WTC11 (cell line): ENCODE data around the gene NGB.

ENCODE experiments used
- FOXK1 ChIP-seq: sonication (generic); formaldehyde crosslinking; IDR thresholded peaks from 2 replicates; pipeline ENCODE4 v1.8.0; 2022; ENCODE audit warnings: mild to moderate bottlenecking, moderate library complexity, missing genetic modification reagents
- FOXP1 ChIP-seq: sonication (generic); formaldehyde crosslinking; IDR thresholded peaks from 2 replicates; pipeline ENCODE4 v1.8.0; 2022; ENCODE audit warnings: missing genetic modification reagents, mild to moderate bottlenecking, moderate library complexity, borderline replicate concordance
- MXD4 ChIP-seq: fragments of 250-450 bp; sonication (Bioruptor Pico); IDR thresholded peaks from 2 replicates; pipeline ENCODE4 v1.8.0; 2021; ENCODE audit warnings: mild to moderate bottlenecking, moderate library complexity, borderline replicate concordance
- ZNF232 ChIP-seq: sonication (generic); formaldehyde crosslinking; IDR thresholded peaks from 2 replicates; pipeline ENCODE4 v1.8.0; 2022; ENCODE audit warnings: mild to moderate bottlenecking, missing genetic modification reagents
- ZNF423 ChIP-seq: fragments of 250-450 bp; sonication (Bioruptor Pico); IDR thresholded peaks from 2 replicates; pipeline ENCODE4 v2.1.2; 2022; ENCODE audit warnings: mild to moderate bottlenecking, moderate library complexity
- TF ChIP-seq, protein P1 (sequence below): fragments of 200-600 bp; IDR thresholded peaks from 2 replicates; pipeline ENCODE4 v1.8.0; 2022; ENCODE audit warnings: antibody characterized with exemption
- TF ChIP-seq, protein P2 (sequence below): sonication (generic); formaldehyde crosslinking; IDR thresholded peaks from 2 replicates; pipeline ENCODE4 v1.8.1; 2022; ENCODE audit warnings: low read depth, missing genetic modification reagents, borderline replicate concordance
- TF ChIP-seq, protein P3 (sequence below): sonication (generic); formaldehyde crosslinking; IDR thresholded peaks from 2 replicates; pipeline ENCODE4 v1.8.0; 2022; ENCODE audit warnings: mild to moderate bottlenecking, missing genetic modification reagents
- TF ChIP-seq, protein P4 (sequence below): sonication (generic); formaldehyde crosslinking; IDR thresholded peaks from 2 replicates; pipeline ENCODE4 v1.8.1; 2023; ENCODE audit warnings: mild to moderate bottlenecking, missing genetic modification reagents, borderline replicate concordance

DNA sequence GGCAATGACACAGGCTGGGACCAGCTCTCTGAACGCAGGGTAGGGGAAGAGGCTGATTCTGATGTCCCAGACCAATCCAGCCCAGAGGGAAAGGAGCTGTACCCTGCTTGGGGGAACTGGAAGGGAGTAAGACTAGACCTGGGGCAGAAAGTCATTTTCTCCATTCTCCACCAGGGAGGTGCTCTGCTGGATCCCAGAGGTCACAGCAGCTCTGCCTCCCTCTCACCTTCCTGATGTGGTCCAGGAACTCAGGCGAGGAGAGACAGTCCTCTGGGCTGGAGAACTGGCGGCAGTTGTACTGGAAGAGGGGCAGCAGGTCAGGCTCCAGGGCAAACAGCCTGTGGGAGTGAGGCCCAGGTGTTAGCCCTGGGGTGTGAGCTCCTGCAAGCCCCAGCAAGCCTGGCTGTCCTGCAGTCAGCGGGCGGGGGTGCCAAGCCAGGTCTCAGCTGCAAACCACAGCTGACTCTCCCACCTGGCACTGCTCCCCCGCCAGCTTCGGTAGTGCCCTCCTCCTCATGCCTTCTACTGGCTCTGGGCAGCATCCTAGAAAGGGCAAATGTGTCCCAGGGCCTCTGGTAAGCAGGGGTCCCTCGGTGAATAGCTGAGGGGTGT, 1.9 kb downstream of the NGB start:
- TF ChIP-seq ZNF423 (CRISPR knock-in tag) (no peak), MXD4 (CRISPR knock-in tag) (no peak), FOXP1 (CRISPR knock-in tag) (no peak), FOXK1 (CRISPR knock-in tag) (no peak), ZNF232 (no peak)
- TF ChIP-seq, protein P1, sequence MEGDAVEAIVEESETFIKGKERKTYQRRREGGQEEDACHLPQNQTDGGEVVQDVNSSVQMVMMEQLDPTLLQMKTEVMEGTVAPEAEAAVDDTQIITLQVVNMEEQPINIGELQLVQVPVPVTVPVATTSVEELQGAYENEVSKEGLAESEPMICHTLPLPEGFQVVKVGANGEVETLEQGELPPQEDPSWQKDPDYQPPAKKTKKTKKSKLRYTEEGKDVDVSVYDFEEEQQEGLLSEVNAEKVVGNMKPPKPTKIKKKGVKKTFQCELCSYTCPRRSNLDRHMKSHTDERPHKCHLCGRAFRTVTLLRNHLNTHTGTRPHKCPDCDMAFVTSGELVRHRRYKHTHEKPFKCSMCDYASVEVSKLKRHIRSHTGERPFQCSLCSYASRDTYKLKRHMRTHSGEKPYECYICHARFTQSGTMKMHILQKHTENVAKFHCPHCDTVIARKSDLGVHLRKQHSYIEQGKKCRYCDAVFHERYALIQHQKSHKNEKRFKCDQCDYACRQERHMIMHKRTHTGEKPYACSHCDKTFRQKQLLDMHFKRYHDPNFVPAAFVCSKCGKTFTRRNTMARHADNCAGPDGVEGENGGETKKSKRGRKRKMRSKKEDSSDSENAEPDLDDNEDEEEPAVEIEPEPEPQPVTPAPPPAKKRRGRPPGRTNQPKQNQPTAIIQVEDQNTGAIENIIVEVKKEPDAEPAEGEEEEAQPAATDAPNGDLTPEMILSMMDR = no peak
- TF ChIP-seq, protein P2, sequence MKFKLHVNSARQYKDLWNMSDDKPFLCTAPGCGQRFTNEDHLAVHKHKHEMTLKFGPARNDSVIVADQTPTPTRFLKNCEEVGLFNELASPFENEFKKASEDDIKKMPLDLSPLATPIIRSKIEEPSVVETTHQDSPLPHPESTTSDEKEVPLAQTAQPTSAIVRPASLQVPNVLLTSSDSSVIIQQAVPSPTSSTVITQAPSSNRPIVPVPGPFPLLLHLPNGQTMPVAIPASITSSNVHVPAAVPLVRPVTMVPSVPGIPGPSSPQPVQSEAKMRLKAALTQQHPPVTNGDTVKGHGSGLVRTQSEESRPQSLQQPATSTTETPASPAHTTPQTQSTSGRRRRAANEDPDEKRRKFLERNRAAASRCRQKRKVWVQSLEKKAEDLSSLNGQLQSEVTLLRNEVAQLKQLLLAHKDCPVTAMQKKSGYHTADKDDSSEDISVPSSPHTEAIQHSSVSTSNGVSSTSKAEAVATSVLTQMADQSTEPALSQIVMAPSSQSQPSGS = no peak
- TF ChIP-seq, protein P3, sequence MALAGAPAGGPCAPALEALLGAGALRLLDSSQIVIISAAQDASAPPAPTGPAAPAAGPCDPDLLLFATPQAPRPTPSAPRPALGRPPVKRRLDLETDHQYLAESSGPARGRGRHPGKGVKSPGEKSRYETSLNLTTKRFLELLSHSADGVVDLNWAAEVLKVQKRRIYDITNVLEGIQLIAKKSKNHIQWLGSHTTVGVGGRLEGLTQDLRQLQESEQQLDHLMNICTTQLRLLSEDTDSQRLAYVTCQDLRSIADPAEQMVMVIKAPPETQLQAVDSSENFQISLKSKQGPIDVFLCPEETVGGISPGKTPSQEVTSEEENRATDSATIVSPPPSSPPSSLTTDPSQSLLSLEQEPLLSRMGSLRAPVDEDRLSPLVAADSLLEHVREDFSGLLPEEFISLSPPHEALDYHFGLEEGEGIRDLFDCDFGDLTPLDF (CRISPR knock-in tag) = no peak
- TF ChIP-seq, protein P4, sequence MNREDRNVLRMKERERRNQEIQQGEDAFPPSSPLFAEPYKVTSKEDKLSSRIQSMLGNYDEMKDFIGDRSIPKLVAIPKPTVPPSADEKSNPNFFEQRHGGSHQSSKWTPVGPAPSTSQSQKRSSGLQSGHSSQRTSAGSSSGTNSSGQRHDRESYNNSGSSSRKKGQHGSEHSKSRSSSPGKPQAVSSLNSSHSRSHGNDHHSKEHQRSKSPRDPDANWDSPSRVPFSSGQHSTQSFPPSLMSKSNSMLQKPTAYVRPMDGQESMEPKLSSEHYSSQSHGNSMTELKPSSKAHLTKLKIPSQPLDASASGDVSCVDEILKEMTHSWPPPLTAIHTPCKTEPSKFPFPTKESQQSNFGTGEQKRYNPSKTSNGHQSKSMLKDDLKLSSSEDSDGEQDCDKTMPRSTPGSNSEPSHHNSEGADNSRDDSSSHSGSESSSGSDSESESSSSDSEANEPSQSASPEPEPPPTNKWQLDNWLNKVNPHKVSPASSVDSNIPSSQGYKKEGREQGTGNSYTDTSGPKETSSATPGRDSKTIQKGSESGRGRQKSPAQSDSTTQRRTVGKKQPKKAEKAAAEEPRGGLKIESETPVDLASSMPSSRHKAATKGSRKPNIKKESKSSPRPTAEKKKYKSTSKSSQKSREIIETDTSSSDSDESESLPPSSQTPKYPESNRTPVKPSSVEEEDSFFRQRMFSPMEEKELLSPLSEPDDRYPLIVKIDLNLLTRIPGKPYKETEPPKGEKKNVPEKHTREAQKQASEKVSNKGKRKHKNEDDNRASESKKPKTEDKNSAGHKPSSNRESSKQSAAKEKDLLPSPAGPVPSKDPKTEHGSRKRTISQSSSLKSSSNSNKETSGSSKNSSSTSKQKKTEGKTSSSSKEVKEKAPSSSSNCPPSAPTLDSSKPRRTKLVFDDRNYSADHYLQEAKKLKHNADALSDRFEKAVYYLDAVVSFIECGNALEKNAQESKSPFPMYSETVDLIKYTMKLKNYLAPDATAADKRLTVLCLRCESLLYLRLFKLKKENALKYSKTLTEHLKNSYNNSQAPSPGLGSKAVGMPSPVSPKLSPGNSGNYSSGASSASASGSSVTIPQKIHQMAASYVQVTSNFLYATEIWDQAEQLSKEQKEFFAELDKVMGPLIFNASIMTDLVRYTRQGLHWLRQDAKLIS = no peak
